ENCODE results near the gene FAM8A1. TPM values are rescaled to one million over a fixed set of nuclear protein-coding genes. Genes with fewer than 3 reads are reported as not detected.
A peak's percentile ranks its signal among the peaks of the same experiment; 100 is the strongest.
"Not testable (repeated sequence)": the region's sequence is repeated elsewhere in the genome, so short reads cannot be mapped to it uniquely, and the experiment has no call there.

FAM8A1 gene
- total and polyA plus RNA-seq, 4 donors, result 12.1 to 38.4 (median 18.0) TPM

DNA sequence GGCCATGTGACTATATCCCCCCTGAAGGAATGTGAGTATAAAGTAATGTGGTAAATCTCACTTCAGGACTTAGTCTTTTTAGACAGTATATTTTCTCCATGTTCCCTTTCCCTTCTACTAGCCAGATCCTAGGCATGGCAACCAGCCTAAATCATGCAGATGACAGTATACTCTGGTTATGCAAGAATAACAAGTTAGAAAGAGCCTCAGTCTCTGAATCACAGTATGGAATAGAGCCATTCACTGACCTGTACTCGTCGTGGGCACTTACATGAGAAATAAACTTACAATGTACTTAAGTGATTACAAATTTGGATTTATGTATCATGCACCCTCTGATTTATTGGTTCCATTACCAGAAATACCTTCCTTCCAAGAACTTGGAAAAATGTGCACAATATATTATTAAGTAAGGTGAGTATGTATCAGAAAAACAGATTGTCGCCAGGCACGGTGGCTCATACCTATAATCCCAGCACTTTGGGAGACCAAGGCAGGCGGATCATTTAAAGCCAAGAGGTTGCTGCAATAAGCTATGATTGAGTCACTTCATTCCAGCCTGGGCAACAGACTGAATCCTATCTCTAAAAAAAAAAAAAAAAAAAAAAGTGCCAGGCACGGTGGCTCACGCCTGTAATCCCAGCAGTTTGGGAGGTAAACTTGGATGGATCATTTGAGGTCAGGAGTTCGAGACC lies 25.1 kb upstream of the FAM8A1 start:
- H3K36me3 ChIP-seq (ENCODE audit: control insufficient read depth in 4 of 4, insufficient read depth in 4 of 4, low read length in 4 of 4), result no peaks in the 10 kb centered on the region
- H3K4me1 ChIP-seq (ENCODE audit: control insufficient read depth in 5 of 5, insufficient read depth in 5 of 5, low read length in 5 of 5), result no peaks in the 10 kb centered on the region
- TF ChIP-seq, protein P1, sequence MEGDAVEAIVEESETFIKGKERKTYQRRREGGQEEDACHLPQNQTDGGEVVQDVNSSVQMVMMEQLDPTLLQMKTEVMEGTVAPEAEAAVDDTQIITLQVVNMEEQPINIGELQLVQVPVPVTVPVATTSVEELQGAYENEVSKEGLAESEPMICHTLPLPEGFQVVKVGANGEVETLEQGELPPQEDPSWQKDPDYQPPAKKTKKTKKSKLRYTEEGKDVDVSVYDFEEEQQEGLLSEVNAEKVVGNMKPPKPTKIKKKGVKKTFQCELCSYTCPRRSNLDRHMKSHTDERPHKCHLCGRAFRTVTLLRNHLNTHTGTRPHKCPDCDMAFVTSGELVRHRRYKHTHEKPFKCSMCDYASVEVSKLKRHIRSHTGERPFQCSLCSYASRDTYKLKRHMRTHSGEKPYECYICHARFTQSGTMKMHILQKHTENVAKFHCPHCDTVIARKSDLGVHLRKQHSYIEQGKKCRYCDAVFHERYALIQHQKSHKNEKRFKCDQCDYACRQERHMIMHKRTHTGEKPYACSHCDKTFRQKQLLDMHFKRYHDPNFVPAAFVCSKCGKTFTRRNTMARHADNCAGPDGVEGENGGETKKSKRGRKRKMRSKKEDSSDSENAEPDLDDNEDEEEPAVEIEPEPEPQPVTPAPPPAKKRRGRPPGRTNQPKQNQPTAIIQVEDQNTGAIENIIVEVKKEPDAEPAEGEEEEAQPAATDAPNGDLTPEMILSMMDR (IDR thresholded peaks at IDR 0.05; ENCODE audit: control extremely low read depth, extremely low read depth), result no peak
- H3K9me3 ChIP-seq (ENCODE audit: control insufficient read depth in 4 of 4, insufficient read depth in 3 of 4, low read length in 3 of 4), result peaks cover 0 to 12% (median 4%) of the 10 kb centered on the region in 4 donors
- ATAC-seq (ENCODE audit: insufficient read depth, low FRiP score), result no peak
- no peak overlapping the region for H3K9ac ChIP-seq (ENCODE audit: insufficient read depth in 1 of 2, low read length in 2 of 2)
- H3K4me3 ChIP-seq, result no peak overlapping the region
- H3K27ac ChIP-seq (ENCODE audit: low read depth in 1 of 2, low read length in 1 of 2), result no peak overlapping the region
- 87 to 94% methylated on average over 8 of the region's 8 CpGs for WGBS, 2 donors
- no peak for DNase-seq
- no peaks in the 10 kb centered on the region for H3K27me3 ChIP-seq (ENCODE audit: control insufficient read depth in 3 of 3, insufficient read depth in 3 of 3, low read length in 2 of 3)

DNA sequence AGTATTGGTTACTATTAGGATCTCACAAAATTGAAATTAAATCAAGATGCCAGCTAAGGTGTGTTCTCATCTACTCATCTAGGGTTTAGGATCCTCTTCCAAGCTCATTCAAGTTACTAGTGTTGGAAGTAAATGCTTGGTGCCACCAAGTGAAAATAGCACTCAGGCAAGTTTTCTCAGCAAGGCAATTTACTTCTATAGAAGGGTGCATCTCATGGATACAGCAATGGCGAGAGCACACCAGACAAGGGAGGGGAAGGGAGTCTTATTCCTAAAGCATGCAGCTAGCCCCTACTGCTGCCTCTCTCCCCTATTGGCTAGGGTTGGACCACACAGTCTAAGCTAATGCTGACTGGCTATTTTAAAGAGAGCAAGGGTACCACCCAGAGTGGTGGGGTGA lies 23.0 kb upstream of the FAM8A1 start:
- ATAC-seq (ENCODE audit: insufficient read depth, low FRiP score) (no peak), DNase-seq (no peak)
- Histone ChIP-seq H3K27ac (ENCODE audit: low read depth in 1 of 2, low read length in 1 of 2) (no peak overlapping the region), H3K36me3 (ENCODE audit: control insufficient read depth in 4 of 4, insufficient read depth in 4 of 4, low read length in 4 of 4) (no peaks in the 10 kb centered on the region), H3K4me1 (ENCODE audit: control insufficient read depth in 5 of 5, insufficient read depth in 5 of 5, low read length in 5 of 5) (peaks cover 0 to 2% (median 0%) of the 10 kb centered on the region in 5 donors), H3K27me3 (ENCODE audit: control insufficient read depth in 3 of 3, insufficient read depth in 3 of 3, low read length in 2 of 3) (no peaks in the 10 kb centered on the region), H3K9ac (ENCODE audit: insufficient read depth in 1 of 2, low read length in 2 of 2) (no peak overlapping the region), H3K4me3 (no peak overlapping the region), H3K9me3 (ENCODE audit: control insufficient read depth in 4 of 4, insufficient read depth in 3 of 4, low read length in 3 of 4) (peaks cover 0 to 12% (median 4%) of the 10 kb centered on the region in 4 donors)
- TF ChIP-seq, protein P1 (IDR thresholded peaks at IDR 0.05; ENCODE audit: control extremely low read depth, extremely low read depth), result no peak
- 93 to 100% methylated on average over 1 of the region's 1 CpG for WGBS, 2 donors

DNA sequence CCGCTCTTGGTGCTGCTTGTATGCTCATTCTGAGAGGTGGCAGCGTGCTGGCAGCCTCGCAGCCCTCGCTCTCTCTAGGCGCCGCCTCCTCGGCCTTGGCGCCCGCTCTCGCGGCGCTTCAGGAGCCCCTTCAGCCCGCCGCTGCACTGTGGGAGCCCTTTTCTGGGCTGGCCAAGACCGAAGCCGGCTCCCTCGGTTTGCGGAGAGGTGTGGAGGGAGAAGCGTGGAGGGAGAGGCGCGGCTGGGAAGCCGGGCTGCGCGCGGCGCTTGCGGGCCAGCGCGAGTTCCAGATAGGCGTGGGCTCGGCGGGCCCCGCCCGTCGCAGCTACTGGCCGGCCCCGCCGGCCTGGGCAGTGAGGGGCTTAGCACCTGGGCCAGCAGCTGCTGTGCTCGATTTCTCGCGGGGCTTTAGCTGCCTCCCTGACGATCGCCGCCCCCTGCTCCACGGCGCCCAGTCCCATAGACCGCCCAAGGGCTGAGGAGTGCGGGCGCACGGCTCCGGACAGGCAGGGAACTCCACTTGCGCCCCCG lies 19.5 kb upstream of the FAM8A1 start:
- H3K36me3 ChIP-seq (ENCODE audit: control insufficient read depth in 4 of 4, insufficient read depth in 4 of 4, low read length in 4 of 4), result no peaks in the 10 kb centered on the region
- H3K9ac ChIP-seq (ENCODE audit: insufficient read depth in 1 of 2, low read length in 2 of 2), result peak overlapping the region; percentile 11 to 19
- H3K27me3 ChIP-seq (ENCODE audit: control insufficient read depth in 3 of 3, insufficient read depth in 3 of 3, low read length in 2 of 3), result no peaks in the 10 kb centered on the region
- 19 to 22% methylated on average over 48 to 53 of the region's 53 CpGs for WGBS, 2 donors
- TF ChIP-seq, protein P1 (IDR thresholded peaks at IDR 0.05; ENCODE audit: control extremely low read depth, extremely low read depth), result no peak
- peaks cover 0 to 8% (median 3%) of the 10 kb centered on the region in 5 donors for H3K4me1 ChIP-seq (ENCODE audit: control insufficient read depth in 5 of 5, insufficient read depth in 5 of 5, low read length in 5 of 5)
- ATAC-seq (ENCODE audit: insufficient read depth, low FRiP score), result peak; percentile 77
- H3K27ac ChIP-seq (ENCODE audit: low read depth in 1 of 2, low read length in 1 of 2), result peak overlapping the region; percentile 40 to 78
- peak; percentile 59 to 75 (median 70) for DNase-seq
- peaks cover 0 to 5% (median 4%) of the 10 kb centered on the region in 4 donors for H3K9me3 ChIP-seq (ENCODE audit: control insufficient read depth in 4 of 4, insufficient read depth in 3 of 4, low read length in 3 of 4)
- peak overlapping the region; percentile 45 for H3K4me3 ChIP-seq

DNA sequence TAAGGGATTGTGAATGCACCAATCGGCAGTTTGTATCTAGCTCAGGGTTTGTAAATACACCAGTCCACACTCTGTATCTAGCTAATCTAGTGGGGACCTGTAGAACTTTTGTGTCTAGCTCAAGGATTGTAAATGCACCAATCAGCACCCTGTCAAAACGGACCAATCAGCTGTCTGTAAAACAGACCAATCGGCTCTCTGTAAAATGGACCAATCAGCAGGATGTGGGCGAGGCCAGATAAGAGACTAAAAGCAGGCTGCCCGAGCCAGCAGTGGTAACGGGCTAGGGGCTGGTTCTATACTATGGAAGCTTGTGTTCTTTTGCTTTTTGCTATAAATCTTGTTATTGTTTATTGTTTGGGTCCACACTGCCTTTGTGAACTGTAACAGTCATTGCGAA lies 18.8 kb upstream of the FAM8A1 start:
- not testable (repeated sequence) for H3K4me3 ChIP-seq; H3K36me3 ChIP-seq (ENCODE audit: control insufficient read depth in 4 of 4, insufficient read depth in 4 of 4, low read length in 4 of 4); H3K27me3 ChIP-seq (ENCODE audit: control insufficient read depth in 3 of 3, insufficient read depth in 3 of 3, low read length in 2 of 3); H3K4me1 ChIP-seq (ENCODE audit: control insufficient read depth in 5 of 5, insufficient read depth in 5 of 5, low read length in 5 of 5); ATAC-seq (ENCODE audit: insufficient read depth, low FRiP score); DNase-seq; H3K9ac ChIP-seq (ENCODE audit: insufficient read depth in 1 of 2, low read length in 2 of 2); H3K9me3 ChIP-seq (ENCODE audit: control insufficient read depth in 4 of 4, insufficient read depth in 3 of 4, low read length in 3 of 4); H3K27ac ChIP-seq (ENCODE audit: low read depth in 1 of 2, low read length in 1 of 2)
- WGBS, 2 donors, result 97% methylated on average over 7 of the region's 7 CpGs
